Amygdala (tissue), 56 donors: Measurements from ENCODE around the gene OR6J1.

Source experiments
- DNase-seq, 56 donors: peaks; one replicate each; lab custom pipeline; 2025; lab: John Stamatoyannopoulos, UW

The OR6J1 gene

DNA sequence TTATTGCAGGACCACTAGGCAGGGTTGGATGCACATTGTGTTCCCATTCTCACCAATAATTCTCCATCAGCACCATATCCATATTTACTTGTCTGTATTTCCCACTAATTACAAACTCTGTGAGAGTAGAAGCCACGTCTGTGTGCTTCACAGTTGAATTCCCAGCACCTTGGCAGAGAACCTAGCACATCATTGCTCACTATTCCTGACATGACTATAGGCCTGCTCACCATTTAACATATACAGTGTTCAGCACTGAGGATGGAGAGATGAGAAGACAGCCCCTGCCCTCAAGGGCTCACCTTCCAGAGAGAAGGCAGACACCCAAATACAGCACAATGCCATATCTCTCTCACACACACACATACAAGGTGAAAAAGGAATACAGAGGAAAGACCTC, 60.2 kb downstream of the OR6J1 start:
- DNase-seq, result no peak
